Immature natural killer cell (primary cell): Measurements from ENCODE around the gene FNDC10. TPM values are rescaled to one million over a fixed set of nuclear protein-coding genes. Genes with fewer than 3 reads are reported as not detected.

Experiments
- DNase-seq, 3 donors: peaks; one replicate each; pipeline ENCODE4 v3.0.0; 2022; ENCODE audit warnings: mixed read lengths in 1 of 3
- H3K27ac Mint-ChIP-seq, 6 donors: one replicate each; pipeline ENCODE4 v1.8.0; 2020; ENCODE audit warnings: mixed read lengths in 6 of 6, mild to moderate bottlenecking in 5 of 6, inconsistent platforms in 4 of 6, moderate library complexity in 3 of 6
- H3K27me3 Mint-ChIP-seq, 3 donors: one replicate each; pipeline ENCODE4 v1.8.0; 2020 to 2021; ENCODE audit warnings: low read depth in 3 of 3, mild to moderate bottlenecking in 3 of 3, mixed read lengths in 3 of 3, moderate library complexity in 3 of 3, inconsistent platforms in 1 of 3
- H3K36me3 Mint-ChIP-seq, 3 donors: one replicate each; pipeline ENCODE4 v1.8.0; 2020; ENCODE audit warnings: mixed read lengths in 3 of 3, inconsistent platforms in 2 of 3, mild to moderate bottlenecking in 2 of 3
- H3K4me1 Mint-ChIP-seq, 2 donors: one replicate each; pipeline ENCODE4 v1.8.0; 2020; ENCODE audit warnings: inconsistent platforms in 2 of 2, mild to moderate bottlenecking in 2 of 2, mixed read lengths in 2 of 2, moderate library complexity in 1 of 2
- H3K4me3 Mint-ChIP-seq, 5 donors: one replicate each; pipeline ENCODE4 v1.8.0; 2020; ENCODE audit warnings: mild to moderate bottlenecking in 5 of 5, mixed read lengths in 5 of 5, inconsistent platforms in 3 of 5, moderate library complexity in 3 of 5
- H3K9me3 Mint-ChIP-seq, 6 donors: one replicate each; pipeline ENCODE4 v1.8.0; 2020; ENCODE audit warnings: mild to moderate bottlenecking in 6 of 6, mixed read lengths in 6 of 6, inconsistent platforms in 4 of 6, moderate library complexity in 3 of 6
- polyA plus RNA-seq, 3 donors: library from polyadenylated mRNA; unstranded; fragments of 300-500 nt; fragmentation: Illumina TruSeq; gene quantifications; one replicate each; pipeline ENCODE4 v1.2.3, GENCODE V29; 2021

FNDC10 gene
- polyA plus RNA-seq, 3 donors from 2014 or later: 0.64 to 1.4 (median 1.1) TPM

DNA sequence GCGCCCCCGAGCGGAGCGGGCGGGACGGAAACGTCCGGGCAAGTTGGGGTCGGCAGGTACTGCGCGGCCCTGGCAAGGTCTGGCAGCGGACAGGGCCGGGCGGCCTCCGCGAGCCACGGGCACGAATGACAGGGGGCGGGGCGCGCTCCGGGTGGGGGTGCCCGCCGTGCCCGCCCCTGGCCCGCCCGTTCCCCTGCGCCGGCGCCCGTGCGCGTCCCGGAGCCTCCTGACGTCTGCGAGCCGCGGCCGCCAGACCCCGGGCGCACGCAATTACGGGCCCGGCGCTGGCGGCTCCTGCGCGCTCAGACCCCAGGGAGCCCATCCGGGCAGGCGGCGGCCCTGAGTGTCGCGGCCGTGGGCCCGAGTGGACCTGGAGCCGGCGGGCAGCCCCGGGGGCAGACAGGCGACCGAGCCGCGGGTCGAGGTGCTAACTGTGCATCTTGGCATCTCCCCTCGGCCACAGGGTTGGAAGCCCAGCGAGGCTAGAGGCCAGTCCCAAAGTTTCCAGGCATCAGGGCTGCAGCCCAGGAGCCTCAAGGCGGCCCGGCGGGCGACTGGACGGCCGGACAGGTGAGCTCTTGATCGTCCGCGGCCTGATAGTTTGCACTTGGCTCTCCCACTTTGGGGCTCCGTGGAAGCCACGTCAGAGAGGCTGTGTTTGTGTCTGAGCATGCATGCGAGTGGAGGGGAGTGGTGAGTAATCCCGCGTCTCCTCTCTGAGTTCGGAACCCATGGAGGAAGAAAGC is 16.3 kb upstream of the FNDC10 start:
- H3K27me3 Mint-ChIP-seq: peaks cover 13 to 31% (median 18%) of the 10 kb centered on the region in 3 donors
- peak; percentile 48 to 60 (median 58) for DNase-seq

GRCh38 chr1:1615256-1616044 is 15.5 kb upstream of the FNDC10 start, which contains the start of gene MIB2:
TSS of gene MIB2 (plus strand) at chr1:1615500. CDS start at chr1:1623453, 7,953 bp downstream.
- peak within 1 kb of the TSS; percentile 89 to 93 (median 93) for H3K4me3 Mint-ChIP-seq
- H3K27ac Mint-ChIP-seq: peak within 1 kb of the TSS; percentile 86 to 95 (median 90)
- peaks cover 0 to 4% (median 0%) of the 10 kb centered on the region in 3 donors for H3K36me3 Mint-ChIP-seq
- H3K9me3 Mint-ChIP-seq: no peaks in the 10 kb centered on the region
- peaks cover 13 to 29% (median 18%) of the 10 kb centered on the region in 3 donors for H3K27me3 Mint-ChIP-seq
- H3K4me1 Mint-ChIP-seq: peaks cover 30 to 36% of the 10 kb centered on the region in 2 donors
- peak; percentile 99 for DNase-seq

More for the DNA sequence above, 16.3 kb upstream of the FNDC10 start:
- Mint-ChIP-seq H3K4me3 (peak overlapping the region; percentile 71 to 82 (median 80)), H3K36me3 (peaks cover 0 to 4% (median 0%) of the 10 kb centered on the region in 3 donors), H3K27ac (peak overlapping the region in 3 of 6 donors; percentile 71 to 88 (median 81)), H3K4me1 (peaks cover 30 to 36% of the 10 kb centered on the region in 2 donors), H3K9me3 (no peaks in the 10 kb centered on the region)

DNA sequence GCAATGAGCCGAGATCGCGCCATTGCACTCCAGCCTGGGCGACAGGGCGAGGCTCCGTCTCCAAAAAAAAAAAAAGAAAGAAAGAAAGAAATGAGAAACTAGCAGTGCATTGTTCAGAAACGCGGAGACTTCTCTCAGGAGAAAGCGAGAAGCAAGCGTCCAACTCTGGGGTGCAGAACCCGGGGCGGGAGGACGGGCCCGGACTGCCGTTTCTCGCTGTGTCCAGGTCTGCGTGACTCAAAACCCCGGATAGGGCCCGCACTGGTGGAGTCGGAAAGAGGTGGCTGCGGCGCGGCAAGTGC is 15.0 kb upstream of the FNDC10 start:
- Mint-ChIP-seq H3K27me3 (peaks cover 13 to 26% (median 18%) of the 10 kb centered on the region in 3 donors), H3K4me1 (peaks cover 30 to 32% of the 10 kb centered on the region in 2 donors), H3K27ac (peak overlapping the region; percentile 86 to 95 (median 90)), H3K4me3 (peak overlapping the region; percentile 89 to 93 (median 93)), H3K9me3 (no peaks in the 10 kb centered on the region), H3K36me3 (peaks cover 0 to 4% (median 0%) of the 10 kb centered on the region in 3 donors)
- DNase-seq: no peak

- H3K27ac Mint-ChIP-seq: peak overlapping the region; percentile 86 to 95 (median 90)
- peak overlapping the region; percentile 89 to 93 (median 93) for H3K4me3 Mint-ChIP-seq
- DNase-seq: peak in 2 of 3 donors; percentile 24 to 31
- peaks cover 13 to 26% (median 18%) of the 10 kb centered on the region in 3 donors for H3K27me3 Mint-ChIP-seq
- peaks cover 30 to 32% of the 10 kb centered on the region in 2 donors for H3K4me1 Mint-ChIP-seq
- peaks cover 0 to 4% (median 0%) of the 10 kb centered on the region in 3 donors for H3K36me3 Mint-ChIP-seq
- no peaks in the 10 kb centered on the region for H3K9me3 Mint-ChIP-seq
Measured at GRCh38 chr1:1614204-1614953, 14.4 kb upstream of the FNDC10 start.

DNA sequence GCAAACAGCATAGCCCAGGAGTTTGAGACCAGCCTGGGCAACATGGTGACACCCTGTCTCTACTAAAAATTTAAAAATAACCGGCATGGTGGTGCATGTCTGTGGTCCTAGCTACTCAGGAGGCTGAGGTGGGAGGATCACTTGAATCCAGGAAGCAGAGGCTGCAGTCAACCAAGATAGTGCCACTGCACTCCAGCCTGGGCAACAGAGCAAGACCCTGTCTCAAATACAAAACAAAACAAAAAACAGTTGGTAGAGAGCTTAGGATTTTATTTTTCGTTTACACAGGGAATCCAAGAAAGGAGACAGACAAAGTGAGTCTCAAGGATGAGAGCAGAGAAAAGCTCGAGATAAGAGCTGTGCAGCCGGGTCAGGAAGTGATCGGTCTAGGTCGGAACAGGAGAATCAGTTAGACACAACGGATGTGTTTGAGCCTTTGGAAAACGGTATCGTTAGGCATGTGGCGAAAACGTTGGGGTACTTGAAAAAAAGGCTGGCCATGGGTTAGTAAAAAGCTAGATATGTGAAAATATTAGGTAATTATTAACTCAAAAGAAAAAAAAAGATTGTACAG is 13.7 kb upstream of the FNDC10 start:
- Mint-ChIP-seq H3K27ac (peak overlapping the region; percentile 56 to 95 (median 85)), H3K9me3 (no peaks in the 10 kb centered on the region), H3K4me3 (peak overlapping the region; percentile 89 to 93 (median 93)), H3K36me3 (peaks cover 0 to 4% (median 0%) of the 10 kb centered on the region in 3 donors), H3K27me3 (peaks cover 13 to 26% (median 18%) of the 10 kb centered on the region in 3 donors), H3K4me1 (peaks cover 30 to 32% of the 10 kb centered on the region in 2 donors)
- no peak for DNase-seq

- Mint-ChIP-seq H3K4me1 (peaks cover 22 to 24% of the 10 kb centered on the region in 2 donors), H3K36me3 (peaks cover 0 to 4% (median 0%) of the 10 kb centered on the region in 3 donors), H3K27me3 (peaks cover 11 to 24% (median 11%) of the 10 kb centered on the region in 3 donors), H3K27ac (peak overlapping the region in 2 of 6 donors; percentile 3 to 41), H3K9me3 (no peaks in the 10 kb centered on the region), H3K4me3 (peak overlapping the region in 1 of 5 donors; percentile 25)
- no peak for DNase-seq
Measured at GRCh38 chr1:1612104-1612400, 12.1 kb upstream of the FNDC10 start.

DNA sequence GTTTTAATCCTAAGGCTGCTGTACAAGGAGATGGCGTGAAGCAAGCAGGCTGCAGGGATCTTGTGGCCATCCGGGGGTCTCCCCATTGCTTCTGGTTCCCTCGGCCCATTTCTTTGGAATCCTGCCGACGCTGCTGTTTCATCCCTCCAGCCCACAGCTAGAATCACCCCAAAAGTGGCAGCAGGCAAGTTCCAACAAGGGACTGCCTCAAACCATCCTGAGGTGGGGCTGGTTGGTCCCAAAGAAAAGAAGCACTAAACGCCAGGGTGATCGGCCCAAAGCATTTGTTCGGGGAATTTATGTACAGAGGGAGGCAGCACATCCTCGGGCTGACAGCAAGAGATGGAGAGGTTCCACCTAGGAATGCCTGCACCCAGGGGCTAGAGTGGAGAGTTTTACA is 10.9 kb upstream of the FNDC10 start:
- H3K27ac Mint-ChIP-seq: no peak overlapping the region
- peaks cover 6 to 17% (median 10%) of the 10 kb centered on the region in 3 donors for H3K27me3 Mint-ChIP-seq
- peaks cover 0 to 4% (median 0%) of the 10 kb centered on the region in 3 donors for H3K36me3 Mint-ChIP-seq
- peaks cover 19 to 23% of the 10 kb centered on the region in 2 donors for H3K4me1 Mint-ChIP-seq
- H3K9me3 Mint-ChIP-seq: no peaks in the 10 kb centered on the region
- DNase-seq: no peak
- H3K4me3 Mint-ChIP-seq: no peak overlapping the region

DNA sequence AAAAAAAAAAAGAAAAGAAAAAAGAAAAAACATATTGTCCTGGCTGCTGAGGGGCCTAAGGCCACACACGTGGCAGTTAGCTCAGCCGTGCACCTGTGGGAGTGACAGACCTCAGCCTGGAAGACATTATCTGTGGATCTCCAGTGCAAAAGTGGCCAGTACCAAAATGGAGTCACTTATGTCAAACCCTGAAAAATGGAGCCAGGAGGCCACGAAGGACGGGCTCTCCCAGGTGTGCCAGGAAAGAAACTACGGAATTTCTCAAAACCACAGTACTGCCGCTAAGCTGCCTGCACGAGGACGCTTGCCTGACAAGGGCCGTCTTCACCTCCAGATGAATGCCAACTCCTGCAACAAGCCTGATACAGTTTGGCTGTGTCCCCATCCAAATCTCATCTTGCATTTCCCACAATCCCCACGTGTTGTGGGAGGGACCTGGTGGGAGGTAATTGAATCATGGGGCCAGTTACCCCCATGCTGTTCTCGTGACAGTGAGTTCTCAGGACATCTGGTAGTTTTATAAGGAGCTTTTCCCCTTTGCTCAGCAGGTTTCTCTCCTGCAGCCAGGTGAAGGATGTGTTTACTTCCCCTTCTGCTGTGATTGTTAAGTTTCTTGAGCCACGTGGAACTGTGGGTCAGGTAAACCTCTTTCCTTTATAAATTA is 10.0 kb upstream of the FNDC10 start:
- H3K4me3 Mint-ChIP-seq: no peak overlapping the region
- no peaks in the 10 kb centered on the region for H3K9me3 Mint-ChIP-seq
- H3K36me3 Mint-ChIP-seq: peaks cover 0 to 4% (median 0%) of the 10 kb centered on the region in 3 donors
- peak overlapping the region in 1 of 6 donors; percentile 10 for H3K27ac Mint-ChIP-seq
- H3K27me3 Mint-ChIP-seq: peaks cover 1 to 11% (median 8%) of the 10 kb centered on the region in 3 donors
- DNase-seq: no peak
- H3K4me1 Mint-ChIP-seq: peaks cover 17 to 21% of the 10 kb centered on the region in 2 donors

- Mint-ChIP-seq H3K4me1 (no peaks in the 10 kb centered on the region), H3K27me3 (peaks cover 0 to 4% (median 2%) of the 10 kb centered on the region in 3 donors), H3K9me3 (no peaks in the 10 kb centered on the region), H3K36me3 (no peaks in the 10 kb centered on the region), H3K4me3 (no peak overlapping the region), H3K27ac (no peak overlapping the region)
- DNase-seq: no peak
Measured at GRCh38 chr1:1606232-1606631, 6.3 kb upstream of the FNDC10 start.

- Mint-ChIP-seq H3K36me3 (no peaks in the 10 kb centered on the region), H3K9me3 (no peaks in the 10 kb centered on the region), H3K4me3 (no peak overlapping the region), H3K4me1 (no peaks in the 10 kb centered on the region), H3K27me3 (peaks cover 0 to 4% (median 2%) of the 10 kb centered on the region in 3 donors), H3K27ac (no peak overlapping the region)
- no peak for DNase-seq
Measured at GRCh38 chr1:1605724-1606123, 5.8 kb upstream of the FNDC10 start.

GRCh38 chr1:1605034-1605591 is 5.2 kb upstream of the FNDC10 start:
- no peaks in the 10 kb centered on the region for H3K4me1 Mint-ChIP-seq

DNA sequence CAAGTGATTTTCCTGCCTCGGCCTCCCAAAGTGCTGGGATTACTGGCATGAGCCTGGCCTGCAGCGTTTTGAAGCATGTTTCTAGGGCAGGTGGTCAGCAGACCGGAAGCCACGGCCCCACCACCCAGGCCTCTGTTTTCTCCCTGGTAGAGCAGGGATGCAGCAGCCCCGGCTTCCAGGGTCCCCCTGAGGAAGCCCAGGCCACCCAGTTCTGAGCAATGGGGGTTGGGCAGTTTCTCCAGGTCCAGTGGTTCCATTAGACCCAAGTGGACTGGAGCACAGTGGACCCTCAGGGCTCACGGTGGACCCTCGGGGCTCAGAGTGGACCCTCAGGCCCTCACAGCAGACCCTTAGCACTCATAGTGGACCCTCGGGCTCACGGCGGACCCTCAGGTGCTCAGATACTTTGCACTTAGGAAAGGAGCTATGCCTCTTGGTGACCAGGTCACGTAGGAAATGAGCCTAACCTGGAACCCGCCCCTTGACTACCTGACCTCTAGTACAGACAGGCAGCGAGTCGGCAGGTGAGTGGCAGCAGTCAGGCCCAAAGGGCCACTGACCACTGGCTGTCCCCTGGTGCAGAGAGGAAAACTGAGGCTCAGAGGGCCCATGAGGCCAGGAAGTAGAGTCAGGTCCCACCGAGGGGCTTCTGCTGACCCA is 4.6 kb upstream of the FNDC10 start:
- DNase-seq: no peak
- Mint-ChIP-seq H3K4me1 (no peaks in the 10 kb centered on the region), H3K27me3 (peaks cover 0 to 4% (median 2%) of the 10 kb centered on the region in 3 donors), H3K9me3 (no peaks in the 10 kb centered on the region), H3K27ac (no peak overlapping the region), H3K36me3 (no peaks in the 10 kb centered on the region), H3K4me3 (no peak overlapping the region)

More at GRCh38 chr1:1605034-1605591, 5.2 kb upstream of the FNDC10 start:
- H3K36me3 Mint-ChIP-seq: no peaks in the 10 kb centered on the region
- H3K27me3 Mint-ChIP-seq: peaks cover 0 to 4% (median 2%) of the 10 kb centered on the region in 3 donors
- H3K4me3 Mint-ChIP-seq: no peak overlapping the region
- no peak for DNase-seq
- no peaks in the 10 kb centered on the region for H3K9me3 Mint-ChIP-seq
- no peak overlapping the region for H3K27ac Mint-ChIP-seq
